Superior temporal gyrus (tissue), 1 donor: ENCODE results near the gene TAPT1.
"Not testable (repeated sequence)": the region's sequence is repeated elsewhere in the genome, so short reads cannot be mapped to it uniquely, and the experiment has no call there.

Source experiments
- DNase-seq: peaks from one replicate; pipeline ENCODE4 v3.0.0-alpha.2; 2016; ENCODE audit errors: extremely low spot score

The TAPT1 gene

GRCh38 chr4:16225863-16226815 lies at the start of gene TAPT1:
Gene TAPT1 (minus strand): TSS chr4:16226471. CDS start chr4:16226457, 14 bp downstream.
- peak; percentile 72 for DNase-seq

GRCh38 chr4:16271411-16271810 lies 45.1 kb upstream of the TAPT1 start:
- DNase-seq, result no peak

GRCh38 chr4:16270454-16271328 lies 44.4 kb upstream of the TAPT1 start:
- no peak for DNase-seq

- not testable (repeated sequence) for DNase-seq
Measured at GRCh38 chr4:16269742-16270453, 43.6 kb upstream of the TAPT1 start.

- no peak for DNase-seq
Measured at GRCh38 chr4:16269240-16269639, 43.0 kb upstream of the TAPT1 start.

GRCh38 chr4:16268290-16268689 lies 42.0 kb upstream of the TAPT1 start:
- no peak for DNase-seq

- no peak for DNase-seq
Measured at GRCh38 chr4:16267639-16268038, 41.4 kb upstream of the TAPT1 start.

- no peak for DNase-seq
Measured at GRCh38 chr4:16265820-16266219, 39.5 kb upstream of the TAPT1 start.

GRCh38 chr4:16264798-16265197 lies 38.5 kb upstream of the TAPT1 start:
- DNase-seq, result peak; percentile 88

GRCh38 chr4:16263056-16263455 lies 36.8 kb upstream of the TAPT1 start:
- DNase-seq, result no peak

GRCh38 chr4:16262188-16262587 lies 35.9 kb upstream of the TAPT1 start:
- DNase-seq, result no peak

GRCh38 chr4:16261313-16261878 lies 35.1 kb upstream of the TAPT1 start:
- no peak for DNase-seq

- peak; percentile 29 for DNase-seq
Measured at GRCh38 chr4:16259889-16260246, 33.6 kb upstream of the TAPT1 start.

GRCh38 chr4:16259241-16259888 lies 33.1 kb upstream of the TAPT1 start:
- DNase-seq, result no peak

GRCh38 chr4:16257611-16258010 lies 31.3 kb upstream of the TAPT1 start:
- DNase-seq, result no peak

- DNase-seq, result no peak
Measured at GRCh38 chr4:16256343-16256742, 30.1 kb upstream of the TAPT1 start.

GRCh38 chr4:16255730-16256129 lies 29.5 kb upstream of the TAPT1 start:
- no peak for DNase-seq

- DNase-seq, result no peak
Measured at GRCh38 chr4:16253127-16253960, 27.1 kb upstream of the TAPT1 start.

- no peak for DNase-seq
Measured at GRCh38 chr4:16250661-16251365, 24.5 kb upstream of the TAPT1 start.

- no peak for DNase-seq
Measured at GRCh38 chr4:16248605-16249004, 22.3 kb upstream of the TAPT1 start.
